ENCODE results near the gene HOXB8.

The HOXB8 gene

GRCh38 chr17:48610282-48611211 lies 4.5 kb downstream of the HOXB8 start, which contains the start of gene HOXB7:
TSS of gene HOXB7 (minus strand) at chr17:48611017. CDS start at chr17:48610918, 99 bp downstream.
- peak; percentile 35 for DNase-seq (ENCODE audit: low spot score)

GRCh38 chr17:48609759-48610281 lies 5.3 kb downstream of the HOXB8 start:
- no peak for DNase-seq (ENCODE audit: low spot score)

GRCh38 chr17:48609033-48609432 lies 6.1 kb downstream of the HOXB8 start:
- DNase-seq (ENCODE audit: low spot score) = no peak

- no peak for DNase-seq (ENCODE audit: low spot score)
Observed at GRCh38 chr17:48608494-48608834, 6.6 kb downstream of the HOXB8 start.

GRCh38 chr17:48606892-48607614 lies 8.0 kb downstream of the HOXB8 start:
- no peak for DNase-seq (ENCODE audit: low spot score)

- DNase-seq (ENCODE audit: low spot score) = no peak
Observed at GRCh38 chr17:48605991-48606891, 8.9 kb downstream of the HOXB8 start.

- no peak for DNase-seq (ENCODE audit: low spot score)
Observed at GRCh38 chr17:48605409-48605919, 9.6 kb downstream of the HOXB8 start.

- no peak for DNase-seq (ENCODE audit: low spot score)
Observed at GRCh38 chr17:48604770-48605329, 10.2 kb downstream of the HOXB8 start, which contains the start of gene HOXB6. TSS of gene HOXB6 (minus strand) at chr17:48604986. CDS start at chr17:48598150, 6,836 bp downstream.

GRCh38 chr17:48603959-48604769 lies 10.9 kb downstream of the HOXB8 start:
- no peak for DNase-seq (ENCODE audit: low spot score)

- DNase-seq (ENCODE audit: low spot score) = no peak
Observed at GRCh38 chr17:48601539-48602425, 13.3 kb downstream of the HOXB8 start.

GRCh38 chr17:48601207-48601538 lies 13.9 kb downstream of the HOXB8 start:
- no peak for DNase-seq (ENCODE audit: low spot score)

- DNase-seq (ENCODE audit: low spot score) = no peak
Observed at GRCh38 chr17:48600244-48601098, 14.6 kb downstream of the HOXB8 start.

- no peak for DNase-seq (ENCODE audit: low spot score)
Observed at GRCh38 chr17:48599354-48599753, 15.7 kb downstream of the HOXB8 start.

GRCh38 chr17:48598736-48599135 lies 16.4 kb downstream of the HOXB8 start:
- DNase-seq (ENCODE audit: low spot score) = no peak

GRCh38 chr17:48597778-48598631 lies 17.1 kb downstream of the HOXB8 start:
- DNase-seq (ENCODE audit: low spot score) = no peak

GRCh38 chr17:48597528-48597777 lies 17.6 kb downstream of the HOXB8 start:
- no peak for DNase-seq (ENCODE audit: low spot score)

GRCh38 chr17:48596735-48597527 lies 18.2 kb downstream of the HOXB8 start:
- no peak for DNase-seq (ENCODE audit: low spot score)
